Measurements from ENCODE around the gene SLC17A7.
"Not testable (repeated sequence)": the region's sequence is repeated elsewhere in the genome, so short reads cannot be mapped to it uniquely, and the experiment has no call there.

Gene SLC17A7

GRCh38 chr19:49441210-49441959 is at the start of gene SLC17A7:
SLC17A7 (minus strand) TSS chr19:49441527; CDS start chr19:49441379, 148 bp downstream.
- DNase-seq (ENCODE audit: low read depth) = no peak

GRCh38 chr19:49490287-49491029 is 49.1 kb upstream of the SLC17A7 start:
- DNase-seq (ENCODE audit: low read depth) = no peak

- DNase-seq (ENCODE audit: low read depth) = no peak
Observed at GRCh38 chr19:49489601-49490167, 48.4 kb upstream of the SLC17A7 start.

GRCh38 chr19:49488863-49489537 is 47.7 kb upstream of the SLC17A7 start:
- no peak for DNase-seq (ENCODE audit: low read depth)

GRCh38 chr19:49488046-49488862 is 46.9 kb upstream of the SLC17A7 start:
- DNase-seq (ENCODE audit: low read depth) = no peak

- peak; percentile 93 for DNase-seq (ENCODE audit: low read depth)
Observed at GRCh38 chr19:49487277-49488045, 46.1 kb upstream of the SLC17A7 start, which contains the start of gene RPL13A. RPL13A (plus strand) TSS chr19:49487608; CDS start chr19:49487630, 22 bp downstream.

- no peak for DNase-seq (ENCODE audit: low read depth)
Observed at GRCh38 chr19:49486710-49487276, 45.5 kb upstream of the SLC17A7 start.

GRCh38 chr19:49486232-49486631 is 44.9 kb upstream of the SLC17A7 start:
- no peak for DNase-seq (ENCODE audit: low read depth)

GRCh38 chr19:49481020-49481683 is 39.8 kb upstream of the SLC17A7 start:
- DNase-seq (ENCODE audit: low read depth) = no peak

- DNase-seq (ENCODE audit: low read depth) = no peak
Observed at GRCh38 chr19:49479975-49480628, 38.8 kb upstream of the SLC17A7 start.

GRCh38 chr19:49475995-49476880 is 34.9 kb upstream of the SLC17A7 start:
- DNase-seq (ENCODE audit: low read depth) = no peak

- DNase-seq (ENCODE audit: low read depth) = no peak
Observed at GRCh38 chr19:49475191-49475917, 34.0 kb upstream of the SLC17A7 start.

- no peak for DNase-seq (ENCODE audit: low read depth)
Observed at GRCh38 chr19:49474542-49474924, 33.2 kb upstream of the SLC17A7 start.

GRCh38 chr19:49473868-49474541 is 32.7 kb upstream of the SLC17A7 start, which contains the start of gene FLT3LG:
FLT3LG (plus strand) TSS chr19:49474215; CDS start chr19:49474640, 425 bp downstream.
- DNase-seq (ENCODE audit: low read depth) = no peak

GRCh38 chr19:49473501-49473867 is 32.2 kb upstream of the SLC17A7 start:
- not testable (repeated sequence) for DNase-seq (ENCODE audit: low read depth)

- DNase-seq (ENCODE audit: low read depth) = no peak
Observed at GRCh38 chr19:49472936-49473335, 31.6 kb upstream of the SLC17A7 start.

- DNase-seq (ENCODE audit: low read depth) = no peak
Observed at GRCh38 chr19:49470615-49470978, 29.3 kb upstream of the SLC17A7 start.

Measured in non-pigmented ciliary epithelial cell (primary cell).